ENCODE results near the gene WNK1.
A peak's percentile ranks its signal among the peaks of the same experiment; 100 is the strongest.
"Not testable (repeated sequence)": the region's sequence is repeated elsewhere in the genome, so short reads cannot be mapped to it uniquely, and the experiment has no call there.

Gene WNK1

DNA sequence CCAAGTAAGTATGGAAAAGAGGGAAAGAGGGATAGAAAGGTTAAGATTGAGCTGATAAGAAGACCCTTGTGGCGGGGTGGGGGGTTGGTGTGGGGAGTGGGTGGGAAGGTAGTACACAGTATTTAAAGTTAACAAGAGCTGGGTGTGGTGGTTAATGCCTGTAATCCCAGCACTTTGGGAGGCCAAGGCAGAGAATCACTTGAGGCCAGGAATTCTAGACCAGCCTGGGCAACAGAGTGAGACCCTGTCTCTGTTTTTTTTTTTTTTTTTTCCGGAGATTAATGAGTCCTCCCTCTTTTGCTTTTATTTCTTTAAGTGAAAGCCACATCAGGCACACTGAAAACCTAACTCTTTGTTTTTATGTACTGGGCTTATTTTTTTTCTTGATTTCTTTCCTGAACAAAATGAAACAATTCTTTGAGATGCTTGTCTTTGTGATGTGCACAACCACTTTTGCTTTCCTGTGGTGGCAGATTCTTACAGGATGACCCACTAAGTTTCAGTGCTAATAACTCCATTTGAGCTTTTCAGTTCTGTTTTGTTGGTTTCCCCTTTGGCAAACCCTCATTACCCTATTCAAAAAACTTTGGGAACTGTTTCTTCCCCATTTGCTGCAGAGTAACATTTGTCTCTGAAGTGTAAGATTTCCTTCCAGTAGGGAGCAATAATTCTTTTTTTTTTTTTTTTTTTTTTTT is 54.8 kb downstream of the WNK1 start:
- ATAC-seq (no peak), DNase-seq (no peak)
- H3K36me3 Mint-ChIP-seq (ENCODE audit: low read depth), result no peaks in the 10 kb centered on the region
- H3K27me3 Mint-ChIP-seq, result no peaks in the 10 kb centered on the region
- H3K9me3 Mint-ChIP-seq, result no peaks in the 10 kb centered on the region
- peak overlapping the region; percentile 55 for H3K27ac Mint-ChIP-seq
- peaks cover 78% of the 10 kb centered on the region for H3K4me1 Mint-ChIP-seq
- H3K4me3 Mint-ChIP-seq, result peak overlapping the region; percentile 19

DNA sequence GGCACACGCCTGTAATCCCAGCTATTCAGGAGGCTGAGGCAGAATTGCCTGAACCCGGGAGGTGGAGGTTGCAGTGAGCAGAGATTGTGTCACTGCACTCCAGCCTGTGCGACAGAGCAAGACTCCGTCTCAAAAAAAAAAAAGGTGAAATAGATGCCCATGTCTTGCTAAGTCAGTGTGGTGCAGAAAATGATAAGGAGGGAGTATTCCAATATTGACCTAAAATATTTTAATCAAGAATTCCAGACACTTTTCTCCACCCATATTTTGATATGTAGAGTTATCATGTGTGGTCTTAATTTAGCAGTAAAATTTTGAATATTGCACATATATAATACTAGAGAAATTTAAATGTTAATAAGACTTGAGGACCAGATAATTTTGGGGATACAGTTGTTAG is 57.7 kb downstream of the WNK1 start:
- Mint-ChIP-seq H3K27me3 (no peaks in the 10 kb centered on the region), H3K9me3 (no peaks in the 10 kb centered on the region), H3K27ac (no peak overlapping the region), H3K4me3 (no peak overlapping the region), H3K4me1 (peaks cover 74% of the 10 kb centered on the region), H3K36me3 (ENCODE audit: low read depth) (peaks cover 11% of the 10 kb centered on the region)
- no peak for DNase-seq
- no peak for ATAC-seq

DNA sequence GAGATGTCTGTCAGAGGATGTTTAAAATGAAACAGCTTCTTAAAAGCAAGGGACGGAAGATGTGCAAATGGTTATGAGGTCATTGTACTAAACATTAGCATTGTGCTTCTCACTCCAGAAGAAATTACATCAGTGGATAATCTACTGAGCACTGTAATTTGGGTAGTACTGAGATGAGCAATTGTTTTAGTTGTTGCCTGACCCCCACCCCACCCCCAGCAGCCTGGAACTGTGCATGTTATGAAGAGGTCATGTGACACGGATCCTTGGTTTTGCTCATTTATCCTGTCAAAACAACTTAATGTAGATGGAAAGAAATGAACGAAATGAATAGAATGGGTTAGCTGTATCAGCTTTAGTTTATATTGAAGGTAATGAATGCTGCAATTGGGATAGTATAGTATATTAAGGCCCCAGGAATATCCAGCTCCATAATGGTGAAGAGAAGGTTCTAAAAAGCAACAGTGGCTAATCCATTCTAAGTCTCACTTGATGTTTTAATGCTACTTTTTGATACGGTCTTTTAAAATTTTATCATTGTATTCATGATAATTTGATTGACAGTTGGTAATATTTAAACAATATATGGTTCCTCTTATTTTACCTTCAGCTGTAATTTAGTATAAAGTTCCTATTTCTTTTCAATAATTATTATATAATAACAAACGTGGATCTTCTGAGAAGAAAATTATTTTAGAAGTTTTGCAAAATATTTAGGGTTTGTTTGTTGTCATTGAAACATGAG is 58.5 kb downstream of the WNK1 start:
- peak overlapping the region; percentile 6 for H3K4me3 Mint-ChIP-seq
- H3K27me3 Mint-ChIP-seq, result no peaks in the 10 kb centered on the region
- DNase-seq, result peak; percentile 42
- H3K9me3 Mint-ChIP-seq, result no peaks in the 10 kb centered on the region
- peaks cover 71% of the 10 kb centered on the region for H3K4me1 Mint-ChIP-seq
- ATAC-seq, result peak; percentile 90
- H3K36me3 Mint-ChIP-seq (ENCODE audit: low read depth), result peaks cover 15% of the 10 kb centered on the region
- peak overlapping the region; percentile 64 for H3K27ac Mint-ChIP-seq

DNA sequence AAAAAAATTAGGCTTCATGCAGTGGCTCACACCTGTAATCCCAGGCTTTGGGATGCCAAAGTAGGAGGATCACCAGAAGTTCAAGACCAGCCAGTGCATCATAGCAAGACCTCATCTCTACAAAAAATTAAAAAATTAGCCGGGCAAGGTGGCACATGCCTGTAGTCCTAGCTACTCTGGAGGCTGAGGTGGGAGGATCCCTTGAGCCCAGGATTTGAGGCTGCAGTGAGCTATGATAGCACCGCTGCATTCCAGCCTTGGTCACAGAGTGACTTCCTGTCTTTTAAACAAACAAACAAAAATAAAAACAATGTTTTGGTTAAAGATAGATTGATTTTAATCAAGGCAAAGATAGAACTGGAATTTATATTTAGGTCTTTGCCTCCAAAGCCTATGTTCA is 60.6 kb downstream of the WNK1 start:
- Mint-ChIP-seq H3K4me1 (peaks cover 61% of the 10 kb centered on the region), H3K36me3 (ENCODE audit: low read depth) (peaks cover 25% of the 10 kb centered on the region), H3K9me3 (no peaks in the 10 kb centered on the region), H3K4me3 (no peak overlapping the region), H3K27me3 (no peaks in the 10 kb centered on the region), H3K27ac (no peak overlapping the region)
- ATAC-seq (no peak), DNase-seq (no peak)

DNA sequence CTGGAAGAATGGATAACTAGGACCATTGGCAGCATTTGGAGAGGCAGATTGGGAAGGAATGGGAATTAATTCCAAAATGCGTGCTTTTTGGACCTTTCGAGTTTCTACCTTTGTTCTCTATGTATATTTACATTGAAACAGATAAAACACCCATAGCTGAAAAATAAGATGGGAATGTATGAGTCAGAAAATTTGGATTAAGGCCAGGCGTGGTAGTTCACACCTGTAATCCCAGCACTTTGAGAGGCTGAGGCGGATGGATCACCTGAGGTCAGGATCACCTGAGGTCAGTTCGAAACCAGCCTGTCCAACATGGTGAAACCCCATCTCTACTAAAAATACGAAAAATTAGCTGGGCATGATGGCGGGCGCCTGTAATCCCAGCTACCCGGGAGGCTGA is 65.1 kb downstream of the WNK1 start:
- not testable (repeated sequence) for H3K9me3 Mint-ChIP-seq, H3K4me3 Mint-ChIP-seq, H3K27ac Mint-ChIP-seq, H3K27me3 Mint-ChIP-seq, DNase-seq, ATAC-seq
- H3K4me1 Mint-ChIP-seq, result peaks cover 61% of the 10 kb centered on the region
- H3K36me3 Mint-ChIP-seq (ENCODE audit: low read depth), result peaks cover 44% of the 10 kb centered on the region

DNA sequence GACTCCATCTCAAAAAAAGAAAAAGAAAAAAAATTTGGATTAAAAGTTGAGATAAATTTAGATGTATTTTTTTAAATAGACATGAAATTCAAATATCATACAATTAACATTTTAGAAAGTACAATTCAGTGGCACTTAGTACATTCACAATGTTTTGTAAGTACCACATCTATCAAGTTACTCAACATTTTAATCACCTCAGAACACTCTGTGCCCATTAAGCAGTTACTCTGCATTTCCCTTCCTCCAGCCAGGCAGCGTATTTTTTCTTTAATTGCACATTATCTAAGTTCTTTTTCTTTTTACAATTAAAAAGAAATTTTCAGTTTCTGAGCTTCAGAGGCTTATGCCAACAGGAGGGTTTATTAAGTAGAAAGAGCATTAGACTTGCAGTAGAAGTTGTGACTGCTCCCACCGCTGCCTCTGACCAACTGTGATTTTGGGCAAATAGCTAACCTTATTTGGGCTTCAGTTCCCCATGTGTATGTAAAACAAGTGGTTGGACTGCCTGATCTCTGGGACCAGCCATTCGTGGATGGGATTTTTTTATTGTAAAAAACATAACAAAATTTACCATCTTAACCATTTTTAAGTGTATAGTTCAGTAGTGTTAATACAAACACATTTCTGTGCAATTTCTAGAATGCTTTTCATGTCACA is 65.7 kb downstream of the WNK1 start:
- ATAC-seq (no peak), DNase-seq (no peak)
- peaks cover 61% of the 10 kb centered on the region for H3K4me1 Mint-ChIP-seq
- peaks cover 3% of the 10 kb centered on the region for H3K9me3 Mint-ChIP-seq
- H3K4me3 Mint-ChIP-seq, result no peak overlapping the region
- no peaks in the 10 kb centered on the region for H3K27me3 Mint-ChIP-seq
- peaks cover 49% of the 10 kb centered on the region for H3K36me3 Mint-ChIP-seq (ENCODE audit: low read depth)
- no peak overlapping the region for H3K27ac Mint-ChIP-seq

DNA sequence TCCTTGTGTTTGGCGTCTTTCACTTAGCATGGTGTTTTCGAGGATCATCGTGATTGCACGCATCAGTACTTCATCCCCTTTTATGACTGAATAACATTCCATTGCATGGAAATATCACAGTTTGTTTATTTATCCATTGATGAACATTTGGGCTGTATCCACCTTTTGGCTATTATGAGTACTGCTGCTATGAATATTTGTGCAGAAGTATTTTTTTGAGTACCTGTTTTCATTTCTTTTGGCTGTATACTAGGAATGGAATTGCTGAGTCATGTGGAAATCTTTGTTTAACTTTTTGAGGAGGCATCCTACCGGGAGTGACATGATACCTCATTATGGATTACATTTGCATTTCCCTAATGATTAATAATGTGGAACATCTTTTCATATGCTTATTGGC is 66.4 kb downstream of the WNK1 start:
- DNase-seq (no peak), ATAC-seq (no peak)
- peaks cover 61% of the 10 kb centered on the region for H3K4me1 Mint-ChIP-seq
- H3K27ac Mint-ChIP-seq, result peak overlapping the region; percentile 7
- peaks cover 48% of the 10 kb centered on the region for H3K36me3 Mint-ChIP-seq (ENCODE audit: low read depth)
- no peaks in the 10 kb centered on the region for H3K27me3 Mint-ChIP-seq
- H3K9me3 Mint-ChIP-seq, result peaks cover 7% of the 10 kb centered on the region
- H3K4me3 Mint-ChIP-seq, result no peak overlapping the region

DNA sequence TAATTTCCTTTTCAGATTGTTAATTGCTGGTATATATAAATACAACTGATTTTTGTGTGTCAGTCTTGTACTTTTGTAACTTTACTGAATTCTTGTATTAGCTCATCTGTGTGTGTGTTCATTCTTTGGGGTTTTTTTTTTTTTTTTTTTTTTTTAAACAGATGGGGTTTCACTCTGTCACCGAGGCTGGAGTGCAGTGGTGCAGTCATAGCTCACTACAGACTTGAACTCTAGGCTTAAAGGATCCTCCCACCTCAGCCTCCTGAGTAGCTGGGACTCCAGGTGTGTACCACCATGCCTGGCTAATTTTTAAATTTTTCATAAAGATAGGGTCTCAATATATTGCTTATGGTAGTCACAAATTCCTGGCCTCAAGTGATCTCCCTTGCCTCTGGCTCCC is 68.0 kb downstream of the WNK1 start:
- peaks cover 63% of the 10 kb centered on the region for H3K4me1 Mint-ChIP-seq
- H3K9me3 Mint-ChIP-seq, result peaks cover 7% of the 10 kb centered on the region
- no peak overlapping the region for H3K4me3 Mint-ChIP-seq
- H3K27me3 Mint-ChIP-seq, result no peaks in the 10 kb centered on the region
- H3K36me3 Mint-ChIP-seq (ENCODE audit: low read depth), result peaks cover 49% of the 10 kb centered on the region
- H3K27ac Mint-ChIP-seq, result no peak overlapping the region
- ATAC-seq (no peak), DNase-seq (no peak)

DNA sequence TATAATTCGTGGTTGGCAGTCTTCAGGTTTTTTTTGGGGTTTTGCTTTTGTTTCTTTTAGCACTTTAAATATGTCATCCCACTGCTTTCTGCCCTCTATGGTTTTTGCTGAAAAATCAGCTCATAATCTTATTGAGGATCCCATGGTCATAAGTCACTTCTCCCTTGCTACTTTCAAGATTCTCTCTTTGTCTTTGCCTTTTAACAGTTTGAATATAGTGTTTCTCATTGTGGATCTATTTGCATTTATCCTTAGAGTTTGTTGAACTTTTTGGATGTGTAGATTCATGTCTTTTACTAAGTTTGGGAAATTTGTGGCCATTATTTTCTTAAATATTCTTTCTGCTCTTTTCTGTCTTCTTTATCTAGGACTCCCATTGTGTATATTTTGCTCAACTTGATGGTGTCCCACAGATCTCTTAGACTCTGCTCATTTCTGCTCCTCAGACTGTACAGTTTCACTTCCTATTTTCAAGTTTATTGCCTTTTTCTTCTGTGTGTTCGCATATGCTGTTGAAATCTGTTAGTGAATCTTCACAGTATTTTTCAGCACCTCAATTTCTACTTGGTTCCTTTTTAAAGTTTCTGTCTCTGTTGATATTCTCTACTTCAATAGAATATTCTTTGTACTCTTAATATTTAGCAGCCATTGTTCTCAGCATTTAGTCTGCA is 70.8 kb downstream of the WNK1 start:
- no peak overlapping the region for H3K4me3 Mint-ChIP-seq
- peaks cover 41% of the 10 kb centered on the region for H3K36me3 Mint-ChIP-seq (ENCODE audit: low read depth)
- no peak overlapping the region for H3K27ac Mint-ChIP-seq
- H3K9me3 Mint-ChIP-seq, result peaks cover 7% of the 10 kb centered on the region
- DNase-seq, result no peak
- ATAC-seq, result no peak
- peaks cover 56% of the 10 kb centered on the region for H3K4me1 Mint-ChIP-seq
- no peaks in the 10 kb centered on the region for H3K27me3 Mint-ChIP-seq

DNA sequence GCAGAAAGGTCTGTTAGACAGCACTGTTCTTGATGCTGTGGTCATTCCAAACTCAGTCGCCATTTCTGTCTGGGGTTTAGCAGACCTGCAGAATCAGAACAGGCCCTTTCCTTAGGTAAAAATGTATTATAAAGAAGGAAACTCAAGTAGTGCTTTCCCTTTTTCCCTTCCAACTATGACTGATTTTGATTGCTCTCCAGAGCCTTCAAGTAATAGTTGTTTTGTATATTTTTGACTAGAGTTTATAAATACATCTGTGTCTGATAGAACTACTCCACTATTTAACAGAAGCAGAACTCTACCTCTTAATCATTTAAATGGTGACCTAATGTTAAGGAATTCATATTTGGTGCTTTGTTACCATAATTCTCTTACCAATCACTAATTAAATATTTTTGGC is 74.0 kb downstream of the WNK1 start:
- Mint-ChIP-seq H3K4me3 (no peak overlapping the region), H3K9me3 (peaks cover 7% of the 10 kb centered on the region), H3K4me1 (peaks cover 32% of the 10 kb centered on the region), H3K36me3 (ENCODE audit: low read depth) (peaks cover 52% of the 10 kb centered on the region), H3K27me3 (no peaks in the 10 kb centered on the region), H3K27ac (no peak overlapping the region)
- ATAC-seq (no peak), DNase-seq (no peak)

DNA sequence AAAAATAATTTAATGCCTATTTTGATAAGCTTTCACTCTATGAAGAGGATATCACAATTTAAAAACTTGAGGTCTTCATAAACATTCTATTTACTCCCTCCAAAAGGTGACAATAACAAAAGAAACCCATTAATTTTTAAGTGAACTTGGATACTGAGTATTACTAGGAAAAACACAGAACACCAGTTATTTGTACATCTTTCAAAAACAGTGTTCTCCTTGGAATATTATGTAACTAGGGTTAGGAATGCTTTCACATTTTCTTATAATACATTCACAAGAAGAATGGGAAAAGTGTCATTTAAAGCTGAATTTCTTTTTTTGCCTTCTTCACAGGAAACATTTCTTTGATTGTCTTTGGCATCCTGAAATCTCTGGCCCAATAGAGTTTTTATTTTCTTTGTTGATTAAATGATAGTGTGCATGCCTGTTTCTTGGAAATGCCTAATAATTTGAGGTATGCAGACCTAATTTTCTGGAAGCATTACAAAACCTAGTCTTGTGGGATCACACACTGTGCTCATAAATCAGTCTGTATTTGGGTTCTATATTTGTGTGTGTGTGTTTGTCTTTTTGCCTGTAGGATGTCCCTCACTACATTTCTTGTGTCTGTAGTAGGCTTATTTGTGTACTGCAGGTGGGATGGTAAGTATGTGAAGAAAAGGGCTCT is 76.5 kb downstream of the WNK1 start:
- Mint-ChIP-seq H3K27ac (no peak overlapping the region), H3K27me3 (no peaks in the 10 kb centered on the region), H3K9me3 (no peaks in the 10 kb centered on the region), H3K4me3 (no peak overlapping the region), H3K36me3 (ENCODE audit: low read depth) (peaks cover 49% of the 10 kb centered on the region), H3K4me1 (peaks cover 13% of the 10 kb centered on the region)
- DNase-seq, result no peak
- no peak for ATAC-seq

DNA sequence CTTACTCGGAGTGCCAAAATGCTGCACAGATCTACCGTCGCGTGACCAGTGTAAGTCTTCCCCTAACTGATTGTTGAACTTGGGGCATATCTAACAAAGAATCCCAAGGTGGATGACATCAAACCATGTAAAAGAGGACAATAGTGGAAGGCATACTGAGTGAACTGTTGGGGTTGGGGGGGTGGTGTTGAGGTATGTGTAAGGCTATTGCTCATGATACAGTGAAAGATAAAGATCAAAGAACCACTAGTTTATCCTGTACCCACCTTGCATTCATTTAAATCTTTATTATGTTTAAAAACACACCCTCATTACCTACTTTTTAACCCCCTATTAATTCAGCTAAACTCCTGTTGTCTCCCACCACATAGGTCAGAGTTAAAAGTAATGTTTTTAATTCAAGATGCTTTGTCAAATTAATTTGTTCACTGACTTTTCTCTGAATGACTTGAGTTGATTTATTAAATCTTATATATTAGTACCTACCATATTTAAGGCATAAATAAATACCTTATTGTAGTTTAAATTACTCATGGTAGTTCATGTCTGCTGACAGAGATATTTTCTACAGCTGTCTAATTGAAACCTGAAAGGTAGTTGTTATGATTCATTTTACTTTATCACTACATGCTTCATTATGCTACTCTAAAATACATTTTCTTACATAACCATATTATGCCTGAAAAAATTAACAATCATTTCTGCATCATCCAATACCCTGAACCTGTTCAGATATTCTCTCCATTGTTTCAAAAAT is 77.9 kb downstream of the WNK1 start:
- peaks cover 8% of the 10 kb centered on the region for H3K4me1 Mint-ChIP-seq
- H3K9me3 Mint-ChIP-seq, result no peaks in the 10 kb centered on the region
- H3K36me3 Mint-ChIP-seq (ENCODE audit: low read depth), result peaks cover 49% of the 10 kb centered on the region
- peak overlapping the region; percentile 13 for H3K27ac Mint-ChIP-seq
- H3K27me3 Mint-ChIP-seq, result no peaks in the 10 kb centered on the region
- ATAC-seq (no peak), DNase-seq (no peak)
- no peak overlapping the region for H3K4me3 Mint-ChIP-seq

DNA sequence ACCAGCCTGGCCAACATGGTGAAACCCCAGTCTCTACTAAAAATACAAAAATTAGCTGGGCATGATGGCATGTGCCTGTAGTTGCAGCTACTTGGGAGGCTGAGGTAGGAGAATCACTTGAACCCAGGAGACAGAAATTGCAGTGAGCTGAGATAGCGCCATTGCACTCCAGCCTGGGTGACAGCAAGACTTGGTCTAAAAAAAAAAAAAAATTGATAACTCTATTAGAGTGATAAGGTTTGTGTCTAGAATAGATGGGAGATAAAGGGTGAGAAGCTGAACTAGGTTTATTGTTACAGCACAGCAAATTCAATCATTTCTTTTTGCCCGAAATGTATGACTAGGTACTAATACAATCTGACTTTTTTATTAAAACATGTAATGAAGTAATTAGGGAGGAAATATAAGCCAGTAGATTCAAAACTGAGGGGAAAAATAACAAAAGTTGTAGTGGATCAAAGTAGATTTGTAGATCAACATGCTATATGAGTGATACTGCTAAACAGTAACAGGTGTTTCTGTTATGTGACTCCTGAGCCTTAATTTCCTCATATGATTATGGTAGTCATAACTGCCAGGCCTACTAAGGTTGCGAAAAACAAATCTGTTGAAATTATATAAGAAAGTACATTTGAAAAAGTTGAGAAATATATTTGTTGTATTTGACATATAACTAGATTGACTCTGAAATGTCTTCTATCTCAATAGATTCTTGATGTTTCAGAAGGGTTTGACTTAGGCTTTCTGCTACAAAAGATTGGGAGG is 83.6 kb downstream of the WNK1 start:
- Mint-ChIP-seq H3K4me3 (no peak overlapping the region), H3K4me1 (peaks cover 12% of the 10 kb centered on the region), H3K27me3 (no peaks in the 10 kb centered on the region), H3K36me3 (ENCODE audit: low read depth) (peaks cover 42% of the 10 kb centered on the region), H3K27ac (no peak overlapping the region), H3K9me3 (no peaks in the 10 kb centered on the region)
- DNase-seq, result no peak
- ATAC-seq, result no peak

Measured in activated naive CD8-positive, alpha-beta T cell treated with anti-CD3 and anti-CD28 coated beads, Interleukin-2, amount 50 U/mL, for 24 hours (primary cell).